Tibial artery (tissue), 4 donors: ENCODE data around the gene FBXL7.

ENCODE experiments used
- DNase-seq, 2 donors: peaks; one replicate each; pipeline ENCODE4 v3.0.0-alpha.2; 2019
- H3K27ac ChIP-seq, 2 donors: fragments of 200-600 bp; sonication (generic) in 1 of 2; 1 replicate in 1 of 2; 2 replicates in 1 of 2; pipeline ENCODE4 v1.5.1; 2018 to 2019; ENCODE audit warnings: mild to moderate bottlenecking in 1 of 2
- H3K27me3 ChIP-seq, 2 donors: fragments of 200-600 bp; sonication (generic) in 1 of 2; one replicate each; pipeline versions ENCODE4 v1.5.1 to v1.6.0; 2016 to 2019
- H3K36me3 ChIP-seq, 3 donors: fragments of 200-600 bp; sonication (generic) in 2 of 3; one replicate each; pipeline ENCODE4 v1.5.1; 2016 to 2019; ENCODE audit warnings: mild to moderate bottlenecking in 2 of 3
- H3K4me1 ChIP-seq, 4 donors: fragments of 200-600 bp; sonication (generic) in 2 of 4; 1 replicate in 3 of 4; 2 replicates in 1 of 4; pipeline ENCODE4 v1.5.1; 2016 to 2019
- H3K4me3 ChIP-seq, 2 donors: fragments of 200-600 bp; sonication (generic) in 1 of 2; 1 replicate in 1 of 2; 2 replicates in 1 of 2; pipeline ENCODE4 v1.5.1; 2018 to 2019; ENCODE audit warnings: mild to moderate bottlenecking in 2 of 2
- H3K9me3 ChIP-seq, 3 donors: fragments of 200-600 bp; sonication (generic) in 1 of 3; one replicate each; pipeline ENCODE4 v1.5.1; 2016 to 2019
- intact Hi-C: fragments of 100-400 bp; cut with DNase I; formaldehyde crosslinking; loops from one replicate; pipeline ENCODE4 v1.15.0; 2023; ENCODE audit warnings: low total_unique reads
- TF ChIP-seq, protein P1 (sequence below), 2 experiments: fragments of 200-600 bp in 1 of 2; fragments of 450-650 bp in 1 of 2; IDR thresholded peaks; one replicate each; pipeline ENCODE4 v1.5.1; 2017 to 2019; ENCODE audit warnings: antibody characterized with exemption in 2 of 2, mild to moderate bottlenecking in 1 of 2, moderate library complexity in 1 of 2

The FBXL7 gene

DNA sequence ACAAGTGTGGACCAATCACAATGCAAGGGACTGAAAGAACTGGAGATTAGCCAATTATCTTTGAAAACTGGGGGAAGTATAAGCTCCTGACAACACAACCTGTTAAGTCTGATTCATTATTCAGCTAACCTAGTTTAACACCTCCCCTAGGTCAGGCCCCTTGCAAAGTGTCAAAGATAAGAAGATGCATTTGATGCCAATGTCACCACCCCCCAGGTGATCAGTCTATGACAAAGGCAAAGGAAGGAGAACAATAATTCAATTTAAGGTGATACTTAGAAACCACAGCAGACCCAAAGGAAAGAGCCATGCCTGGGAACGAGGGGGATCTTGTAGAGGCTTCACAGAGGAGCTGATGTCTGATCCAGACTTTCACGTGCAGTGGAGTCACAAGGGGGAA lies 137.9 kb downstream of the FBXL7 start:
- no peaks in the 10 kb centered on the region for H3K36me3 ChIP-seq
- TF ChIP-seq, protein P1, sequence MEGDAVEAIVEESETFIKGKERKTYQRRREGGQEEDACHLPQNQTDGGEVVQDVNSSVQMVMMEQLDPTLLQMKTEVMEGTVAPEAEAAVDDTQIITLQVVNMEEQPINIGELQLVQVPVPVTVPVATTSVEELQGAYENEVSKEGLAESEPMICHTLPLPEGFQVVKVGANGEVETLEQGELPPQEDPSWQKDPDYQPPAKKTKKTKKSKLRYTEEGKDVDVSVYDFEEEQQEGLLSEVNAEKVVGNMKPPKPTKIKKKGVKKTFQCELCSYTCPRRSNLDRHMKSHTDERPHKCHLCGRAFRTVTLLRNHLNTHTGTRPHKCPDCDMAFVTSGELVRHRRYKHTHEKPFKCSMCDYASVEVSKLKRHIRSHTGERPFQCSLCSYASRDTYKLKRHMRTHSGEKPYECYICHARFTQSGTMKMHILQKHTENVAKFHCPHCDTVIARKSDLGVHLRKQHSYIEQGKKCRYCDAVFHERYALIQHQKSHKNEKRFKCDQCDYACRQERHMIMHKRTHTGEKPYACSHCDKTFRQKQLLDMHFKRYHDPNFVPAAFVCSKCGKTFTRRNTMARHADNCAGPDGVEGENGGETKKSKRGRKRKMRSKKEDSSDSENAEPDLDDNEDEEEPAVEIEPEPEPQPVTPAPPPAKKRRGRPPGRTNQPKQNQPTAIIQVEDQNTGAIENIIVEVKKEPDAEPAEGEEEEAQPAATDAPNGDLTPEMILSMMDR (IDR thresholded peaks at IDR 0.05), result no peak
- no peak overlapping the region for H3K27ac ChIP-seq
- H3K4me3 ChIP-seq, result no peak overlapping the region
- intact Hi-C loops, result no loop called here
- no peaks in the 10 kb centered on the region for H3K27me3 ChIP-seq
- no peak for DNase-seq
- H3K9me3 ChIP-seq, result no peaks in the 10 kb centered on the region
- H3K4me1 ChIP-seq, result peaks cover 0 to 43% (median 12%) of the 10 kb centered on the region in 4 donors

DNA sequence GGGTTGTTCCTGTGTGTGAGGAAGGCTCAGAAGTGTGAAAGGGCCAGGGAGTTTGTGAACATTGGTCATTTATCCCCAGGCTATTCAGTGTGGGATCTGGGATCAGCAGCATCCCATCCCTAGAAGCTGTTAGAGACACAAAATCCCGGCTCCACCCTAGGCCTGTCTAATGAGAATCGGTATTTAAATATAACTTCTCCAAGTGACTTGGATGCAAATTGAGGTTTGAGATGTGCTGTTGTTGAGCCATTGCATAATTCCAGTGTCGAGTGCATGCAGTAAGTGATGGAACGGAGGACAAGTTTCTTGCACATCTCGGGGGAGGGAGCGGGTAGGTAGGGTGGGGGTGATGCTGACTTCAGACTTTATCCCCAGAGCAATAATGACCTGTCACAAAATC lies 138.3 kb downstream of the FBXL7 start:
- H3K36me3 ChIP-seq, result no peaks in the 10 kb centered on the region
- no peak overlapping the region for H3K27ac ChIP-seq
- H3K9me3 ChIP-seq, result no peaks in the 10 kb centered on the region
- H3K27me3 ChIP-seq, result no peaks in the 10 kb centered on the region
- intact Hi-C loops, result no loop called here
- TF ChIP-seq, protein P1 (IDR thresholded peaks at IDR 0.05), result no peak
- H3K4me3 ChIP-seq, result no peak overlapping the region
- H3K4me1 ChIP-seq, result peaks cover 0 to 44% (median 12%) of the 10 kb centered on the region in 4 donors
- DNase-seq, result no peak

DNA sequence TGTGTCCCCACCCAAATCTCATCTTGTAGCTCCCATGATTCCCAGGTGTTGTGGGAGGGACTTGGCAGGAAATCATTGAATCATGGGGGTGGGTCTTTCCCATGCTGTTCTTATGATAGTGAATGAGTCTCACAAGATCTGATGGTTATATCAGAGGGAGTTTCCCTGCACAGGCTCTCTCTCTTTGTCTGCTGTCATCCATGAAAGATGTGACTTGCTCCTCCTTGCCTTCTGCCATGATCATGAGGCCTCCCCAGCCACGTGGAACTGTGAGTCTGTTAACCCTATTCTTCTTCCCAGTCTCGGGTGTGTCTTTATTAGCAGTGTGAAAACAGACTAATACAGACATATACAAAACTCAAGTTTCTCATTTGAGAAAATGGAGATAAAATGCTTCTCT lies 139.3 kb downstream of the FBXL7 start:
- Histone ChIP-seq H3K9me3 (no peaks in the 10 kb centered on the region), H3K4me1 (peaks cover 0 to 53% (median 12%) of the 10 kb centered on the region in 4 donors), H3K27ac (no peak overlapping the region), H3K4me3 (no peak overlapping the region), H3K27me3 (no peaks in the 10 kb centered on the region), H3K36me3 (no peaks in the 10 kb centered on the region)
- intact Hi-C loops, result no loop called here
- TF ChIP-seq, protein P1 (IDR thresholded peaks at IDR 0.05), result no peak
- no peak for DNase-seq

DNA sequence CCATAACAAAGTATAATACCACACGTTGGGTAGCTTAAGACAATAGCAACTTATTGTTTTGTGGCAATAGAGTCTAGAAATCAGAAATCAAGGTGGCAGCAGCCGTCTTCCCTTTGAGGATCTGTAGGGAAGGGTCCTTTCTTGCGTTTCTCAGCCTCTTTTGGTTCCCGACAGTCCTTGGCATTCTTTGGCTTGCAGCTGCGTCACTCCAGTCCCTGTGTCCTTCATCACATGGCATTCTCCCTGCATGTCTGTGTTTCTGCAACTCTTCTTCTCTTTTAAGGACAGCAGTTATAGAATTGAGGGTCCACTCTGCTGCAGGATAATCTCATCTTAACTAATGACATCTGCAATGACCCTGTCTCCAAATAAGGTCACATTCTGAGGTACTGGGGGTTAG lies 140.1 kb downstream of the FBXL7 start:
- Histone ChIP-seq H3K36me3 (no peaks in the 10 kb centered on the region), H3K4me1 (peaks cover 0 to 52% (median 13%) of the 10 kb centered on the region in 4 donors), H3K27me3 (no peaks in the 10 kb centered on the region), H3K4me3 (no peak overlapping the region), H3K9me3 (no peaks in the 10 kb centered on the region), H3K27ac (no peak overlapping the region)
- TF ChIP-seq, protein P1 (IDR thresholded peaks at IDR 0.05), result no peak
- no peak for DNase-seq
- intact Hi-C loops, result no loop called here

- H3K27ac ChIP-seq, result no peak overlapping the region
- DNase-seq, result no peak
- intact Hi-C loops, result no loop called here
- H3K9me3 ChIP-seq, result no peaks in the 10 kb centered on the region
- no peaks in the 10 kb centered on the region for H3K27me3 ChIP-seq
- peaks cover 0 to 41% (median 8%) of the 10 kb centered on the region in 4 donors for H3K4me1 ChIP-seq
- no peaks in the 10 kb centered on the region for H3K36me3 ChIP-seq
- TF ChIP-seq, protein P1 (IDR thresholded peaks at IDR 0.05), result no peak
- no peak overlapping the region for H3K4me3 ChIP-seq
Observed at GRCh38 chr5:15643731-15644130, 143.8 kb downstream of the FBXL7 start.
